ENCODE results near the gene ARHGDIB. TPM values are rescaled to one million over a fixed set of nuclear protein-coding genes. Genes with fewer than 3 reads are reported as not detected.

Gene ARHGDIB
- total and polyA plus RNA-seq, 12 donors = 28.3 to 196 (median 137) TPM

- no peak overlapping the region for H3K27ac ChIP-seq
- intact Hi-C loops (cut with DNase I) = no loop called here
- 63 to 80% (median 77%) methylated on average over 4 of the region's 4 CpGs for WGBS, 4 donors
- H3K4me3 ChIP-seq = no peak overlapping the region
- H3K4me1 ChIP-seq (replicated peaks in 1 of 2) = no peaks in the 10 kb centered on the region
- no peak for DNase-seq
- TF ChIP-seq POLR2A (IDR thresholded peaks at IDR 0.05) (no peak), CTCF (IDR thresholded peaks at IDR 0.05) (no peak)
- H3K27me3 ChIP-seq = no peaks in the 10 kb centered on the region
- H3K9me3 ChIP-seq (replicated peaks in 1 of 3) = no peaks in the 10 kb centered on the region
- H3K36me3 ChIP-seq (replicated peaks in 1 of 2) = no peaks in the 10 kb centered on the region
These were observed 25.0 kb upstream of the ARHGDIB start for GRCh38 chr12:14986449-14986848.

GRCh38 chr12:14984766-14985285 lies 23.4 kb upstream of the ARHGDIB start:
- Histone ChIP-seq H3K36me3 (replicated peaks in 1 of 2) (no peaks in the 10 kb centered on the region), H3K4me1 (replicated peaks in 1 of 2) (no peaks in the 10 kb centered on the region), H3K27ac (no peak overlapping the region), H3K27me3 (no peaks in the 10 kb centered on the region), H3K9me3 (replicated peaks in 1 of 3) (no peaks in the 10 kb centered on the region), H3K4me3 (no peak overlapping the region)
- no peak for DNase-seq
- intact Hi-C loops (cut with DNase I) = no loop called here
- TF ChIP-seq CTCF (IDR thresholded peaks at IDR 0.05) (no peak), POLR2A (IDR thresholded peaks at IDR 0.05) (no peak)
- WGBS, 4 donors = 74 to 92% (median 82%) methylated on average over 1 of the region's 1 CpG

GRCh38 chr12:14984036-14984435 lies 22.6 kb upstream of the ARHGDIB start:
- intact Hi-C loops (cut with DNase I) = no loop called here
- Histone ChIP-seq H3K4me1 (replicated peaks in 1 of 2) (no peaks in the 10 kb centered on the region), H3K4me3 (no peak overlapping the region), H3K9me3 (replicated peaks in 1 of 3) (no peaks in the 10 kb centered on the region), H3K27ac (no peak overlapping the region), H3K36me3 (replicated peaks in 1 of 2) (no peaks in the 10 kb centered on the region), H3K27me3 (no peaks in the 10 kb centered on the region)
- TF ChIP-seq POLR2A (IDR thresholded peaks at IDR 0.05) (no peak), CTCF (IDR thresholded peaks at IDR 0.05) (no peak)
- 60 to 90% (median 69%) methylated on average over 1 of the region's 1 CpG for WGBS, 4 donors
- DNase-seq = no peak

- whole genome bisulfite sequencing, 4 donors = 71 to 81% (median 81%) methylated on average over 2 of the region's 2 CpGs
- Histone ChIP-seq H3K27ac (no peak overlapping the region), H3K36me3 (replicated peaks in 1 of 2) (no peaks in the 10 kb centered on the region), H3K4me1 (replicated peaks in 1 of 2) (no peaks in the 10 kb centered on the region), H3K27me3 (no peaks in the 10 kb centered on the region), H3K9me3 (replicated peaks in 1 of 3) (no peaks in the 10 kb centered on the region), H3K4me3 (no peak overlapping the region)
- TF ChIP-seq POLR2A (IDR thresholded peaks at IDR 0.05) (no peak), CTCF (IDR thresholded peaks at IDR 0.05) (no peak)
- no peak for DNase-seq
- intact Hi-C loops (cut with DNase I) = no loop called here
These were observed 21.6 kb upstream of the ARHGDIB start for GRCh38 chr12:14982991-14983390.

All from adrenal gland (tissue), 12 donors.